Spleen (tissue), 7 donors: Measurements from ENCODE around the gene PCYT1B.

Experiments used
- POLR2A ChIP-seq, 3 donors: fragments of 450-650 bp; IDR thresholded peaks; one replicate each; pipeline ENCODE4 v1.5.1; 2017; ENCODE audit warnings: antibody characterized with exemption in 3 of 3, mild to moderate bottlenecking in 1 of 3
- POLR2AphosphoS5 ChIP-seq, 3 donors: sonication (generic); formaldehyde crosslinking; IDR thresholded peaks; one replicate each; pipeline ENCODE4 v1.5.1; 2017; ENCODE audit warnings: antibody characterized with exemption in 3 of 3
- TF ChIP-seq, protein P1 (sequence below), 11 experiments: fragments of 200-600 bp in 7 of 11; fragments of 450-650 bp in 4 of 11; sonication (generic) in 4 of 11; IDR thresholded peaks in 8 of 11; conservative IDR thresholded peaks in 3 of 11; 1 replicate in 7 of 11; 2 replicates in 4 of 11; pipeline versions ENCODE4 v1.4.0 to v1.8.0; 2016 to 2021; ENCODE audit warnings: antibody characterized with exemption in 11 of 11, inconsistent platforms in 4 of 11, mild to moderate bottlenecking in 1 of 11
- donor health status: DM: no; HTN: no; CAD: no; lungs with moderate emphysema.
- donor health status: DM: no; HTN: no; CAD: no.
- donor health status: DM: no; HTN: no; CAD: no.

- TF ChIP-seq, protein P1, sequence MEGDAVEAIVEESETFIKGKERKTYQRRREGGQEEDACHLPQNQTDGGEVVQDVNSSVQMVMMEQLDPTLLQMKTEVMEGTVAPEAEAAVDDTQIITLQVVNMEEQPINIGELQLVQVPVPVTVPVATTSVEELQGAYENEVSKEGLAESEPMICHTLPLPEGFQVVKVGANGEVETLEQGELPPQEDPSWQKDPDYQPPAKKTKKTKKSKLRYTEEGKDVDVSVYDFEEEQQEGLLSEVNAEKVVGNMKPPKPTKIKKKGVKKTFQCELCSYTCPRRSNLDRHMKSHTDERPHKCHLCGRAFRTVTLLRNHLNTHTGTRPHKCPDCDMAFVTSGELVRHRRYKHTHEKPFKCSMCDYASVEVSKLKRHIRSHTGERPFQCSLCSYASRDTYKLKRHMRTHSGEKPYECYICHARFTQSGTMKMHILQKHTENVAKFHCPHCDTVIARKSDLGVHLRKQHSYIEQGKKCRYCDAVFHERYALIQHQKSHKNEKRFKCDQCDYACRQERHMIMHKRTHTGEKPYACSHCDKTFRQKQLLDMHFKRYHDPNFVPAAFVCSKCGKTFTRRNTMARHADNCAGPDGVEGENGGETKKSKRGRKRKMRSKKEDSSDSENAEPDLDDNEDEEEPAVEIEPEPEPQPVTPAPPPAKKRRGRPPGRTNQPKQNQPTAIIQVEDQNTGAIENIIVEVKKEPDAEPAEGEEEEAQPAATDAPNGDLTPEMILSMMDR (IDR thresholded peaks at IDR 0.05 in 8 of 11, conservative IDR thresholded peaks at IDR 0.05 in 3 of 11): no peak
- no peak for TF ChIP-seq POLR2A (IDR thresholded peaks at IDR 0.05)
- no peak for TF ChIP-seq POLR2AphosphoS5 (IDR thresholded peaks at IDR 0.05)
These were observed 72.4 kb downstream of the PCYT1B start for GRCh38 chrX:24574743-24575142.
